Right lobe of liver (tissue), 6 donors: ENCODE measurements around the gene HNRNPC. TPM values are rescaled to one million over a fixed set of nuclear protein-coding genes. Genes with fewer than 3 reads are reported as not detected.
"Not testable (repeated sequence)": the region's sequence is repeated elsewhere in the genome, so short reads cannot be mapped to it uniquely, and the experiment has no call there.

ENCODE experiments used
- ATAC-seq, 4 donors: fragments of 200-7000 bp; cut with Tn5 transposase; one replicate each; pipeline ENCODE4 v1.9.1; 2020; ENCODE audit warnings: mild to moderate bottlenecking in 4 of 4, moderate library complexity in 4 of 4
- DNase-seq, 3 donors: peaks; one replicate each; pipeline ENCODE4 v3.0.0-alpha.2; 2020
- H3K27ac ChIP-seq, 3 donors: fragments of 200-600 bp; one replicate each; pipeline ENCODE4 v1.8.0; 2022
- H3K27me3 ChIP-seq, 2 donors: fragments of 200-600 bp; one replicate each; pipeline ENCODE4 v1.8.0; 2022
- H3K36me3 ChIP-seq, 4 donors: fragments of 200-600 bp; sonication (generic) in 1 of 4; one replicate each; pipeline versions ENCODE4 v1.5.1 to v1.8.0; 2017 to 2022; ENCODE audit warnings: control low read depth in 1 of 4
- H3K4me1 ChIP-seq, 4 donors: fragments of 200-600 bp; sonication (generic) in 1 of 4; one replicate each; pipeline versions ENCODE4 v1.5.1 to v1.8.0; 2017 to 2022; ENCODE audit warnings: control low read depth in 1 of 4
- H3K4me3 ChIP-seq, 3 donors: fragments of 200-600 bp; one replicate each; pipeline ENCODE4 v1.8.0; 2022
- H3K9me3 ChIP-seq, 4 donors: fragments of 200-600 bp; sonication (generic) in 1 of 4; one replicate each; pipeline versions ENCODE4 v1.5.1 to v1.8.0; 2017 to 2022; ENCODE audit warnings: control low read depth in 1 of 4
- CTCF ChIP-seq, 4 donors: fragments of 200-600 bp in 3 of 4; fragments of 450-650 bp in 1 of 4; IDR thresholded peaks; one replicate each; pipeline versions ENCODE4 v1.5.1 to v1.8.0; 2016 to 2022; ENCODE audit warnings: antibody characterized with exemption in 4 of 4, mild to moderate bottlenecking in 2 of 4
- POLR2A ChIP-seq: fragments of 450-650 bp; IDR thresholded peaks from one replicate; pipeline ENCODE4 v1.6.1; 2017; ENCODE audit warnings: antibody characterized with exemption, mild to moderate bottlenecking
- WGBS: methylation state at CpG from one replicate; pipeline ENCODE4 v1.1.6; 2018; ENCODE audit warnings: low coverage, low lambda C conversion rate; ENCODE audit not compliant: insufficient coverage; ENCODE audit errors: missing lambda C conversion rate; 5-methylcytosine and 5-hydroxymethylcytosine counted together
- intact Hi-C, 2 donors: fragments of 100-400 bp; cut with DNase I; formaldehyde crosslinking; loops; one replicate each; pipeline versions ENCODE4 v1.11.2 to v1.14.1; 2022
- total RNA-seq, 6 experiments: library from RNA; depleted of rRNA in 2 of 6; stranded (reverse); fragments of >200 nt in 2 of 6; fragmentation: NEBNext Ultra II Directional in 3 of 6; extraction: Animal tissue kit (Norgen Biotek cat#: 25700) in 3 of 6; gene quantifications; one replicate each; pipeline versions ENCODE4 v1.1.0 to v1.2.4, GENCODE V29; 2016 to 2023
- donor health status: DM: no; HTN: yes; CAD: no.
- donor health status: DM: no; HTN: no; CAD: no.
- donor health status: DM: no; HTN: no; CAD: no.
- donor health status: DM: no; HTN: yes; CAD: no.
- donor health status: DM: no; HTN: yes; CAD: no.

Gene HNRNPC
- total RNA-seq, 6 experiments from 2014 or later = 170 to 247 (median 229) TPM

DNA sequence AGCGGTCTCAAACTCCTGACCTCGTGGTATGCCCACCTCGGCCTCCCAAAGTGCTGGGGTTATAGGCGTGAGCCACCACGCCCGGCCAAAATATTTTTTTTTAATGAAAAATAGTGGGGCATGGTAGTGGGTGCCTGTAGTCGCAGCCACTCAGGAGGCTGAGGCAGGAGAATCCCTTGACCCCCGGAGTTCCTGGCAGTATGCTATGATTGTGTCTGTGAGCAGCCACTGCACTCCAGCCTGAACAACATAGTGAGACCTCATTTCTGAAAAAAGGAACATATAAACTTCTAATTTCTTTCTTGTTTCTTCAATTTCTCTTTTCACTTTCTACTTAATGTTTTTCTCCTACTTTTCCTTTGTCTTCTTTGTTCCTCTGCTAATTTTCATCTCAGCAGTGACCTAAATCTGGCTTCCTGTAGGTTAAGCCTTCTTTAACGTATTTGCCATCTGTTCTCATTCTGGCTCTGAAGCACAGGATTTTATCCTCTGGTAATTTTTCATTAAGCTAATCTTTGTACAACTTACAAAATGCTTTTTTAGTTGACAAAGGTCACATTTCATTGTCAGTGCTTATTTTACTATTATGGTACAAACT lies 6.1 kb upstream of the HNRNPC start:
- Histone ChIP-seq H3K27ac (no peak overlapping the region), H3K9me3 (no peaks in the 10 kb centered on the region), H3K4me1 (no peaks in the 10 kb centered on the region), H3K36me3 (no peaks in the 10 kb centered on the region), H3K27me3 (no peaks in the 10 kb centered on the region), H3K4me3 (no peak overlapping the region)
- no peak for ATAC-seq
- no peak for DNase-seq
- no peak for TF ChIP-seq POLR2A
- TF ChIP-seq CTCF (IDR thresholded peaks at IDR 0.05) = no peak
- intact Hi-C loops = no loop called here
- 88% methylated on average over 7 of the region's 9 CpGs for WGBS

DNA sequence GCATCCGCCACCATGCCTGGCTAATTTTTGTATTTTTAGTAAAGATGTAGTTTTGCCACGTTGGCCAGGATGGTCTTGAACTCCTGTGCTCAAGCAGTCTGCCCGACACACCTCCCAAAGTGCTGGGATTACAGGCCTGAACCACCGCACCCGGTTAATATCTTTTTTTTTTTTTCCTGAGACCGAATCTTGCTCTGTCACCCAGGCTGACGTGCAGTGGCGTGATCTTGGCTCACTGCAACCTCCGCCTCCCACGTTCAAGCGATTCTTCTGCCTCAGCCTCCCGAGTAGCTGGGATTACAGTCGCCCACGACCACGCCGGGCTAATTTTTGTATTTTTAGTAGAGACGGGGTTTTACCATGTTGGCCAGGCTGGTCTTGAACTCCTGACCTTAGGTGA lies 3.4 kb upstream of the HNRNPC start:
- H3K4me1 ChIP-seq, H3K27me3 ChIP-seq, H3K36me3 ChIP-seq, intact Hi-C loops, H3K9me3 ChIP-seq, H3K27ac ChIP-seq, H3K4me3 ChIP-seq, ATAC-seq: not testable (repeated sequence)
- 92% methylated on average over 17 of the region's 17 CpGs for WGBS
- peak in 1 of 3 donors; percentile 3 for DNase-seq

- Histone ChIP-seq H3K27ac (peak overlapping the region; percentile 84 to 95 (median 90)), H3K9me3 (no peaks in the 10 kb centered on the region), H3K27me3 (no peaks in the 10 kb centered on the region), H3K4me3 (peak overlapping the region; percentile 72 to 94 (median 79)), H3K4me1 (peaks cover 0 to 38% (median 18%) of the 10 kb centered on the region in 4 donors), H3K36me3 (peaks cover 0 to 18% (median 1%) of the 10 kb centered on the region in 4 donors)
- under 1% methylated on average over 23 of the region's 24 CpGs for WGBS
- intact Hi-C loops = no loop called here
- ATAC-seq = peak in 1 of 4 donors; percentile 10
- TF ChIP-seq POLR2A = no peak
- no peak for TF ChIP-seq CTCF (IDR thresholded peaks at IDR 0.05)
- no peak for DNase-seq
Measured at GRCh38 chr14:21268617-21269251, 508 bp downstream of the HNRNPC start.

DNA sequence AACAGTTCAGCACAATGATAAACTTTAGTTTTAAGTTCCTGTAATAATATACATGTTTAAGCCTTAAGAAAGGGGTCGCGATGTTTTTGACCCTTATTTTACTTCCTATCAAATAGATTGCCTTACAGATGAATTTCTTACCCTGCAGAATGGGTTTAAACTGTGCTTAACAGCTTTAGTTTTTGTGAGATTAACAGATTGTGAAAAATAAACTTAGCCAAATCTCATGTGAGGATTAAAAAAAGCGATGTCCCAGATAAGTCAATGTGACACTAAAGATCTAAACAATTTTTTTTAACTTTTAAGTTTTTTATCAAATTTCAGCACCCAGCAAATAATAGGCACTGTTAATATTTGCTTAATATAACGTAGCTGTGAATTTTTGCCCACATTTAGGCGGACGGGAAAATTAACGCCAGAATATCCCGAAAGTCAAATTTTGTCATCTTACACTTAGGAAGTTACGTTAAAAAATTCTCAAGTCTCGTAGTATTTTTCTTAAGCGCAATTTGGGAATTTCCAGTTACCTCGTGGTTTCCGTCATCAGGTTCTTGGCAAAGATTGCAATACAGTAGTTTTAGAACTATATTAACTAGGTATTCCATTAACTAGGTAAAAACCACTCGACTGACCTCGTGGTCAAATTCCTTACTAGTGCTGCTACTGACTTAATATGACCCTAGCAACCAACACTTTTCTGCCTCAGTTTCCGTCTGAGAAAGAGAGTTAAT lies 1.2 kb downstream of the HNRNPC start:
- Histone ChIP-seq H3K27ac (peak overlapping the region; percentile 84 to 95 (median 90)), H3K4me1 (peaks cover 0 to 44% (median 22%) of the 10 kb centered on the region in 4 donors), H3K4me3 (peak overlapping the region; percentile 72 to 94 (median 79)), H3K27me3 (no peaks in the 10 kb centered on the region), H3K36me3 (peaks cover 0 to 25% (median 1%) of the 10 kb centered on the region in 4 donors), H3K9me3 (no peaks in the 10 kb centered on the region)
- TF ChIP-seq CTCF (IDR thresholded peaks at IDR 0.05) (no peak), POLR2A (no peak)
- no peak for DNase-seq
- WGBS = under 1% methylated on average over 16 of the region's 16 CpGs
- intact Hi-C loops = no loop called here
- peak in 1 of 4 donors; percentile 7 for ATAC-seq

GRCh38 chr14:21267431-21267845 lies 1.8 kb downstream of the HNRNPC start:
- Histone ChIP-seq H3K27me3 (no peaks in the 10 kb centered on the region), H3K4me1 (peaks cover 0 to 50% (median 23%) of the 10 kb centered on the region in 4 donors), H3K27ac (peak overlapping the region in 2 of 3 donors; percentile 84 to 95), H3K9me3 (no peaks in the 10 kb centered on the region), H3K4me3 (peak overlapping the region; percentile 72 to 94 (median 79)), H3K36me3 (peaks cover under 1 to 31% (median 5%) of the 10 kb centered on the region in 4 donors)
- ATAC-seq (no peak), DNase-seq (no peak)
- WGBS = 4% methylated on average over 10 of the region's 10 CpGs
- intact Hi-C loops = no loop called here
- no peak for TF ChIP-seq CTCF (IDR thresholded peaks at IDR 0.05)
- TF ChIP-seq POLR2A = no peak
